Astrocyte (in vitro differentiated cells and primary cell): Measurements from ENCODE around the gene SLC25A47. TPM values are rescaled to one million over a fixed set of nuclear protein-coding genes. Genes with fewer than 3 reads are reported as not detected.

ENCODE experiments used
- DNase-seq: peaks from one replicate; pipeline ENCODE4 v3.0.0-alpha.2; 2010; ENCODE audit warnings: low read depth
- FAIRE-seq: peaks from 2 replicates; lab custom pipeline; 2011; peaks lifted over from hg19 to GRCh38; lab: Jason Lieb, UNC
- H2AFZ ChIP-seq: 2 replicates; pipeline ENCODE4 v1.6.0; 2012; ENCODE audit warnings: low read depth, low read length, inconsistent platforms
- H3K27ac ChIP-seq: 2 replicates; pipeline ENCODE4 v1.5.1; 2011; ENCODE audit warnings: low read depth, low read length, inconsistent platforms
- H3K27me3 ChIP-seq: 2 replicates; pipeline ENCODE4 v1.6.0; 2011; ENCODE audit warnings: low read length, inconsistent platforms; ENCODE audit not compliant: insufficient read depth
- H3K36me3 ChIP-seq: 2 replicates; pipeline ENCODE4 v1.5.1; 2011; ENCODE audit warnings: low read length, inconsistent platforms; ENCODE audit not compliant: insufficient read depth
- H3K4me1 ChIP-seq: 2 replicates; pipeline ENCODE4 v1.5.1; 2011; ENCODE audit warnings: low read length, inconsistent platforms; ENCODE audit not compliant: insufficient read depth
- H3K4me2 ChIP-seq: 2 replicates; pipeline ENCODE4 v1.6.0; 2012; ENCODE audit warnings: low read length, inconsistent platforms
- H3K4me3 ChIP-seq: 2 replicates; pipeline ENCODE4 v1.5.1; 2011; ENCODE audit warnings: low read depth, mild to moderate bottlenecking, low read length, inconsistent platforms; ENCODE audit not compliant: insufficient read depth
- H3K79me2 ChIP-seq: 2 replicates; pipeline ENCODE4 v1.6.0; 2012; ENCODE audit warnings: mild to moderate bottlenecking, low read length, inconsistent platforms; ENCODE audit not compliant: insufficient read depth
- H3K9ac ChIP-seq: 2 replicates; pipeline ENCODE4 v1.6.0; 2012; ENCODE audit warnings: mild to moderate bottlenecking, low read length, inconsistent platforms
- H3K9me3 ChIP-seq: 2 replicates; pipeline ENCODE4 v1.5.1; 2012; ENCODE audit warnings: low read depth, mild to moderate bottlenecking, low read length, inconsistent platforms; ENCODE audit not compliant: insufficient read depth
- H4K20me1 ChIP-seq: 2 replicates; pipeline ENCODE4 v1.6.0; 2012; ENCODE audit warnings: low read length, inconsistent platforms; ENCODE audit not compliant: insufficient read depth
- H3K27ac Mint-ChIP-seq: one replicate; pipeline ENCODE4 v1.8.0; 2021; ENCODE audit warnings: mild to moderate bottlenecking, mixed read lengths; ENCODE audit not compliant: unreplicated experiment
- H3K27me3 Mint-ChIP-seq: one replicate; pipeline ENCODE4 v1.8.0; 2021; ENCODE audit warnings: low read depth, mixed read lengths; ENCODE audit not compliant: unreplicated experiment
- H3K36me3 Mint-ChIP-seq: one replicate; pipeline ENCODE4 v1.8.0; 2021; ENCODE audit warnings: low read depth, mixed read lengths; ENCODE audit not compliant: unreplicated experiment
- H3K4me1 Mint-ChIP-seq: one replicate; pipeline ENCODE4 v1.8.0; 2021; ENCODE audit warnings: low read depth, mixed read lengths; ENCODE audit not compliant: unreplicated experiment
- H3K4me3 Mint-ChIP-seq: one replicate; pipeline ENCODE4 v1.8.0; 2021; ENCODE audit warnings: mild to moderate bottlenecking, moderate library complexity, mixed read lengths; ENCODE audit not compliant: unreplicated experiment
- H3K9me3 Mint-ChIP-seq: one replicate; pipeline ENCODE4 v1.8.0; 2021; ENCODE audit warnings: mild to moderate bottlenecking, mixed read lengths; ENCODE audit not compliant: unreplicated experiment
- CTCF ChIP-seq: IDR thresholded peaks from 2 replicates; pipeline ENCODE4 v1.5.1; 2011; ENCODE audit warnings: low read depth, mild to moderate bottlenecking, inconsistent platforms, low read length, moderate library complexity; ENCODE audit not compliant: insufficient read depth
- EZH2 ChIP-seq: IDR thresholded peaks from 2 replicates; pipeline ENCODE4 v1.6.1; 2012; ENCODE audit warnings: mild to moderate bottlenecking, low read length, inconsistent platforms; ENCODE audit not compliant: insufficient read depth
- total RNA-seq: library from RNA; stranded (reverse); gene quantifications from 2 replicates; pipeline ENCODE4 v1.2.1, GENCODE V29; 2021

Gene SLC25A47
- total RNA-seq, 1 donor from 2014 or later: not detected

GRCh38 chr14:100297320-100298300 is 25.5 kb upstream of the SLC25A47 start:
- Mint-ChIP-seq H3K36me3 (peaks cover 11% of the 10 kb centered on the region), H3K9me3 (no peaks in the 10 kb centered on the region), H3K27ac (no peak overlapping the region), H3K4me3 (no peak overlapping the region), H3K4me1 (peaks cover 5% of the 10 kb centered on the region), H3K27me3 (no peaks in the 10 kb centered on the region)
- FAIRE-seq (no peak), DNase-seq (peak; percentile 77)
- Histone ChIP-seq H2AFZ (peak overlapping the region; percentile 23), H4K20me1 (peaks cover 36% of the 10 kb centered on the region), H3K27ac (no peak overlapping the region), H3K79me2 (peaks cover 11% of the 10 kb centered on the region), H3K36me3 (no peaks in the 10 kb centered on the region), H3K4me3 (no peak overlapping the region), H3K9me3 (no peaks in the 10 kb centered on the region), H3K9ac (peak overlapping the region; percentile 1), H3K4me2 (peak overlapping the region; percentile 56), H3K27me3 (no peaks in the 10 kb centered on the region), H3K4me1 (peaks cover 11% of the 10 kb centered on the region)
- TF ChIP-seq EZH2 (no peak), CTCF (no peak)

- Histone ChIP-seq H4K20me1 (peaks cover 47% of the 10 kb centered on the region), H3K27me3 (no peaks in the 10 kb centered on the region), H3K4me3 (no peak overlapping the region), H3K36me3 (no peaks in the 10 kb centered on the region), H2AFZ (no peak overlapping the region), H3K4me1 (peaks cover 11% of the 10 kb centered on the region), H3K27ac (no peak overlapping the region), H3K79me2 (peaks cover 19% of the 10 kb centered on the region), H3K9me3 (no peaks in the 10 kb centered on the region), H3K4me2 (no peak overlapping the region), H3K9ac (no peak overlapping the region)
- FAIRE-seq (no peak), DNase-seq (no peak)
- Mint-ChIP-seq H3K27ac (no peak overlapping the region), H3K9me3 (no peaks in the 10 kb centered on the region), H3K36me3 (peaks cover 11% of the 10 kb centered on the region), H3K4me1 (peaks cover 5% of the 10 kb centered on the region), H3K27me3 (no peaks in the 10 kb centered on the region), H3K4me3 (no peak overlapping the region)
- no peak for TF ChIP-seq EZH2
- TF ChIP-seq CTCF: no peak
These were observed 24.4 kb upstream of the SLC25A47 start for GRCh38 chr14:100298551-100299237.
